ENCODE results near the gene RFX7. TPM values are rescaled to one million over a fixed set of nuclear protein-coding genes. Genes with fewer than 3 reads are reported as not detected.
A peak's percentile ranks its signal among the peaks of the same experiment; 100 is the strongest.

The RFX7 gene
- total RNA-seq, 1 donor, result 7.6 TPM

GRCh38 chr15:56176996-56177395 lies 66.7 kb downstream of the RFX7 start:
- no peaks in the 10 kb centered on the region for H3K9me3 ChIP-seq (ENCODE audit: low read depth, low read length)
- H3K4me2 ChIP-seq (ENCODE audit: insufficient read depth, low read length), result no peak overlapping the region
- no peak overlapping the region for H3K4me3 ChIP-seq (ENCODE audit: insufficient read depth, low read length)
- no peak overlapping the region for H2AFZ ChIP-seq (ENCODE audit: low read length)
- DNase-seq (ENCODE audit: insufficient read length, low spot score, missing footprints), result no peak
- H4K20me1 ChIP-seq (ENCODE audit: insufficient read depth, low read length), result peaks cover 9% of the 10 kb centered on the region
- H3K27ac ChIP-seq (ENCODE audit: low read depth, low read length), result no peak overlapping the region
- H3K79me2 ChIP-seq (ENCODE audit: insufficient read depth, low read length), result peaks cover 45% of the 10 kb centered on the region
- peaks cover under 1% of the 10 kb centered on the region for H3K36me3 ChIP-seq (ENCODE audit: insufficient read depth, low read length)
- H3K27me3 ChIP-seq (ENCODE audit: insufficient read depth, low read length), result no peaks in the 10 kb centered on the region
- no peak for TF ChIP-seq CTCF (IDR thresholded peaks at IDR 0.05; ENCODE audit: extremely low read depth, low read depth, low read length)
- H3K4me1 ChIP-seq (ENCODE audit: insufficient read depth, low read length), result no peaks in the 10 kb centered on the region

- H2AFZ ChIP-seq (ENCODE audit: low read length), result no peak overlapping the region
- H3K4me2 ChIP-seq (ENCODE audit: insufficient read depth, low read length), result no peak overlapping the region
- peaks cover 4% of the 10 kb centered on the region for H4K20me1 ChIP-seq (ENCODE audit: insufficient read depth, low read length)
- H3K36me3 ChIP-seq (ENCODE audit: insufficient read depth, low read length), result peaks cover 5% of the 10 kb centered on the region
- H3K9me3 ChIP-seq (ENCODE audit: low read depth, low read length), result no peaks in the 10 kb centered on the region
- H3K27ac ChIP-seq (ENCODE audit: low read depth, low read length), result no peak overlapping the region
- peaks cover 50% of the 10 kb centered on the region for H3K79me2 ChIP-seq (ENCODE audit: insufficient read depth, low read length)
- DNase-seq (ENCODE audit: insufficient read length, low spot score, missing footprints), result no peak
- no peak overlapping the region for H3K4me3 ChIP-seq (ENCODE audit: insufficient read depth, low read length)
- TF ChIP-seq CTCF (IDR thresholded peaks at IDR 0.05; ENCODE audit: extremely low read depth, low read depth, low read length), result no peak
- H3K27me3 ChIP-seq (ENCODE audit: insufficient read depth, low read length), result no peaks in the 10 kb centered on the region
- no peaks in the 10 kb centered on the region for H3K4me1 ChIP-seq (ENCODE audit: insufficient read depth, low read length)
Observed at GRCh38 chr15:56175788-56176187, 67.9 kb downstream of the RFX7 start.

GRCh38 chr15:56174649-56175048 lies 69.0 kb downstream of the RFX7 start:
- no peak overlapping the region for H3K27ac ChIP-seq (ENCODE audit: low read depth, low read length)
- H3K27me3 ChIP-seq (ENCODE audit: insufficient read depth, low read length), result no peaks in the 10 kb centered on the region
- H3K4me3 ChIP-seq (ENCODE audit: insufficient read depth, low read length), result no peak overlapping the region
- peaks cover 4% of the 10 kb centered on the region for H4K20me1 ChIP-seq (ENCODE audit: insufficient read depth, low read length)
- no peak for TF ChIP-seq CTCF (IDR thresholded peaks at IDR 0.05; ENCODE audit: extremely low read depth, low read depth, low read length)
- H3K9me3 ChIP-seq (ENCODE audit: low read depth, low read length), result no peaks in the 10 kb centered on the region
- peaks cover 54% of the 10 kb centered on the region for H3K79me2 ChIP-seq (ENCODE audit: insufficient read depth, low read length)
- H3K36me3 ChIP-seq (ENCODE audit: insufficient read depth, low read length), result peaks cover 5% of the 10 kb centered on the region
- H3K4me1 ChIP-seq (ENCODE audit: insufficient read depth, low read length), result no peaks in the 10 kb centered on the region
- no peak overlapping the region for H3K4me2 ChIP-seq (ENCODE audit: insufficient read depth, low read length)
- DNase-seq (ENCODE audit: insufficient read length, low spot score, missing footprints), result no peak
- no peak overlapping the region for H2AFZ ChIP-seq (ENCODE audit: low read length)

- H3K4me3 ChIP-seq (ENCODE audit: insufficient read depth, low read length), result no peak overlapping the region
- peaks cover 59% of the 10 kb centered on the region for H3K79me2 ChIP-seq (ENCODE audit: insufficient read depth, low read length)
- H4K20me1 ChIP-seq (ENCODE audit: insufficient read depth, low read length), result peaks cover 11% of the 10 kb centered on the region
- H3K4me2 ChIP-seq (ENCODE audit: insufficient read depth, low read length), result no peak overlapping the region
- H3K9me3 ChIP-seq (ENCODE audit: low read depth, low read length), result no peaks in the 10 kb centered on the region
- TF ChIP-seq CTCF (IDR thresholded peaks at IDR 0.05; ENCODE audit: extremely low read depth, low read depth, low read length), result no peak
- H3K27ac ChIP-seq (ENCODE audit: low read depth, low read length), result no peak overlapping the region
- no peak overlapping the region for H2AFZ ChIP-seq (ENCODE audit: low read length)
- H3K4me1 ChIP-seq (ENCODE audit: insufficient read depth, low read length), result peaks cover 2% of the 10 kb centered on the region
- DNase-seq (ENCODE audit: insufficient read length, low spot score, missing footprints), result peak; percentile 49
- peaks cover 5% of the 10 kb centered on the region for H3K36me3 ChIP-seq (ENCODE audit: insufficient read depth, low read length)
- no peaks in the 10 kb centered on the region for H3K27me3 ChIP-seq (ENCODE audit: insufficient read depth, low read length)
Observed at GRCh38 chr15:56168394-56168793, 75.3 kb downstream of the RFX7 start.
